Stimulated activated CD8-positive, alpha-beta memory T cell treated with anti-CD3 and anti-CD28 coated beads, Interleukin-15, amount 100 ng/mL, for 24 hours (primary cell): ENCODE data around the gene ORC2.
"Not testable (repeated sequence)": the region's sequence is repeated elsewhere in the genome, so short reads cannot be mapped to it uniquely, and the experiment has no call there.

ENCODE experiments used
- DNase-seq: peaks from one replicate; pipeline ENCODE4 v3.0.0-alpha.2; 2020; ENCODE audit warnings: low read depth

Gene ORC2

GRCh38 chr2:200963124-200963917, at the start of gene ORC2:
Gene ORC2, minus strand, starts transcription at chr2:200963660. Its CDS starts 5,537 bp downstream, at chr2:200958123.
- DNase-seq = peak; percentile 67

- no peak for DNase-seq
These were observed 44.9 kb upstream of the ORC2 start for GRCh38 chr2:201008296-201008829.

DNA sequence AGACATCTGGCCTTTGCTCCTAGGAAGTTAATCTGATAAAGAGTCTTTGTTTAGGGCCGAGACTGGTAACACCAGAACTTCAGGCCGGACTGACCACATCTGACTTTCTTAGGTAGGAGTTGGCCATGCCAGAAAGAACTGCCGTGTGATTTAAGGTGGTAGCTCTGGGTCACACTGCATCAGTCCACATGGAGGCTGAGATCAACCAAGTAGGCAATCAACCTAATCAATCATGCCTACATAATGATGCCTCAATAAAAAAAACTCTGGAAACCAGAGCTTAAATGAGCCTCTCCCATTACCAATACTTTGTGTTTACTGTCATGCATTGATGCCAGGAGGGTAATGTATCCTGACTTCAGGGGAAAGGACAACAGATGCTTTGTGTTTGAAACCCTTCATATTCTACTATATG, 44.1 kb upstream of the ORC2 start:
- DNase-seq = no peak

- no peak for DNase-seq
These were observed 43.2 kb upstream of the ORC2 start for GRCh38 chr2:201006704-201007103.

DNA sequence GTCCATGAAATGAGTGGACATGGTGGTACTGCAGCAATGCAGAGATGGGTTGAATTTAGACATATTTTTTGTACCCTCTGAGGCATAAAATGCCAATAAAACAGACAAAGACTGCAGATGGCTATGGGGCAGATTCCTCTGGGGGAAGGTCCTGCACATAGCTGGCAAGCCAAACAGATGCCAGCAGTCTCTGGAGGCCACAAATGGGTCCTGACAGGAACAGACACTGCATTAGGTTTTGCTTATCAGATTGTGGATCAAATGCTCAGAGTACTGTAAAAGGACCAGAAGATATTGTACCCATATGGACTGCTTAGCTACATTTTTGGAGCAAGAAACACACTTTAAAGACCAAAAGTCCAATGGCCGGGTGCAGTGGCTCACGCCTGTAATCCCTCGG, 40.9 kb upstream of the ORC2 start:
- no peak for DNase-seq

- DNase-seq = no peak
These were observed 29.6 kb upstream of the ORC2 start for GRCh38 chr2:200993097-200993496.

DNA sequence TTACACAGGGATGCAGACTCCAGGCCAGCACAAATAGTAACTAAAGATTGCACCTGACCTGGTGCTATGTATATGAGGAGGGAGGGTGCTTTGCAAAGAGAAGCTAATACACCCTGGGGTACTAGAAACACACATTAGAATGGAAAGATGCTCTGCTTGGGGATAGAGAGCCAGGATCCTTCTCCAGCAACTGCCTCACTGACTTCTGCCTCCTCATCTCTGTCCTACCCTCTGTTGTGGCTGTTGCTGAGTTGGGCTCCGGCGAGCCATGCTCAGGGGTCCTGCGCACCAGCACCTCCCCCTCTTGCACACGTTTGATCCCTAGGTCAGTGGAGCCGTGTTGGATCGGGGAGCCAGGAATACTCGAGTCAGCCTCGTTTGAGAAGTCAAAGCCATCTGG, 23.7 kb upstream of the ORC2 start:
- no peak for DNase-seq

DNA sequence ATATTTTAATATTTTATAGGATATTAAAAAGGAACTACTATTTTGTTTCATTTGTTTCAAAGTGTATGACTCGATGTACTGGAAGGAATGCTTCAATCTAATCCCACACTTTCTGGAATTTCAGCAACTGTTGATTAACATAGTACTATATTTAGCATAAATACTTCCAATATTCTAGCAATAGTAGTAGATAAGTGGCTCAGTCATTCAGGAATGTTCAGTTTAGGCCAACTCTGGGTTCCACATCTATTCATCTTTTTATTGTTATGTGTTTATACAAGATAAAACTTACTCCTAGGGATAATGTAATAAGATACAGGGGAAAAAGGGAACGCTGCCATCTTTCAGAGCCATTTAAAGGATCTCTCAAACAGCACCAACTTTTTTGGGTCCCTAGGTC, 22.3 kb upstream of the ORC2 start:
- no peak for DNase-seq

- DNase-seq = no peak
These were observed 13.2 kb upstream of the ORC2 start for GRCh38 chr2:200976710-200977109.

DNA sequence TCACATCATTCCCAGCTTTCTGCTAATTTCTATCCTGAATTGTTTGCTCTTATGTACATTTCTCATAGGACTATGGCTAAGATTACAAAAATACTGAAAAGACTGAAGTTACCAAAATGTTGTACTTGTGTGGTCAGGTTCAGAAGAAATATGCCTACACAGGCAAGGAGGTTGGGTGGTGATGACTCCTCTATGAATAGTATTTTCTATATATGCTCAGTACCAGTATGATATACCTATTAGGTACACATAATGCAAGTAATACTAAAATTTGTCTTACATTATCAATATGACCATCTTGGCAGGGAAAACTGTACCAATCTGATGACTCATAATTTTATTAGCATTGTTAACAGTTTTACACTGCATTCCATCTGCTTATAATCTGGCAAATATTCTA, 12.2 kb upstream of the ORC2 start:
- no peak for DNase-seq

GRCh38 chr2:200970057-200970456, 6.6 kb upstream of the ORC2 start:
- not testable (repeated sequence) for DNase-seq

- no peak for DNase-seq
These were observed 5.3 kb upstream of the ORC2 start for GRCh38 chr2:200968735-200969134.

- DNase-seq = no peak
These were observed 4.7 kb upstream of the ORC2 start for GRCh38 chr2:200968162-200968561.

DNA sequence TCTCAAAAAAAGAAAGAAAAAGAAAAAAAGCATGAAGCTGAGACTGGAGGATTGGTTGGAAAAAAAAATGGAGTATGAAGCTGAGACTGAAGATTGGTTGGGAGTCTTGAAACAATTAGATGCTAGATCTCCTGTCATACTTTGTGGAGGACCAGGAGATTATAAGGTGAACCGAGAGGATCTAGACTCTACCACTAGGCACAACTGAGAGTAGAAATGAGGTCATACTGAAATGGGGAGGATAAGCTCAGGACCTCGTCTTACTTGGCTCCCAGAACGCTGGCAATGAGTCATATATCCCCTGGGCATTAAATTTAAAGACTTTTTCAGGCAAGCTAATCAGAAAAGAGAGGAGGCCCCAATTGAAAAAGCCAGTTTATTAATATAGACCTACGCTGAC, 3.3 kb upstream of the ORC2 start:
- DNase-seq = no peak

- DNase-seq = no peak
These were observed 1.0 kb upstream of the ORC2 start for GRCh38 chr2:200964498-200964897.

- DNase-seq = not testable (repeated sequence)
These were observed 425 bp upstream of the ORC2 start for GRCh38 chr2:200963918-200964252.

DNA sequence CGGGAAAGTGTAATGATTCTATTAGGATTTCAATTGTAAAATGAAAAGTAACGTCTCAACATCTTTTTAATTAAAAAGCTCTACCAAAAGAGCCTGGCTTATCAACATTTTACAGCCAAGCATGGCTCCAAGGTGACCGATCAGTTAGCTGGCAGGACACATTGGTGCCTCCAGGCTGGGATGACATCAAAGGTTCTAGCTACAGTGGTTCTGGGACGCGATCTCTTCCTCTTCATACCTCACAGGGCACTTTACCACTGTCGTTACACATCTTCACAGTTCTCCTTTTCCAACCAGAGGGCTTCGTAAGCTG, 693 bp downstream of the ORC2 start:
- DNase-seq = no peak

DNA sequence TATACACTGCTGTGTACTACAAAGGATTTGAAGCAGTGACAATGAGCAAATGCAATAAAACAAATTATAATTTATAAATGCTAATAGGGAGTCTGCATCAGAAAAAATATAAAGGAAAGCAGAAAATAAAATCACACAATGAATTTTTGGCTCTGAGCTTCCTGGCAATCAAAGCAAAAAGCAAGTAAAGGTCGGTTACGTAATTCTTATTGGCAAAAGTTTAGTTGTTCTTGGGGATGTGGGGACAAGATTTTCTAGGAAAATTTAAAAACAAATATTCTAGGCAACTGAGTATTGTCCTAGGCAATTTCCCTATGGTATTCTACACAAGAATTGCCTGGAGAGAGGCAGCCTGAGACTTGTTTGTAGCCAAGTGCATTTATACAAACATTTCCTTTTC, 1.8 kb downstream of the ORC2 start:
- no peak for DNase-seq

- no peak for DNase-seq
These were observed 13.1 kb downstream of the ORC2 start for GRCh38 chr2:200950378-200950777.

GRCh38 chr2:200945395-200945729, 18.1 kb downstream of the ORC2 start:
- no peak for DNase-seq

GRCh38 chr2:200944467-200945394, 18.7 kb downstream of the ORC2 start:
- peak; percentile 19 for DNase-seq

DNA sequence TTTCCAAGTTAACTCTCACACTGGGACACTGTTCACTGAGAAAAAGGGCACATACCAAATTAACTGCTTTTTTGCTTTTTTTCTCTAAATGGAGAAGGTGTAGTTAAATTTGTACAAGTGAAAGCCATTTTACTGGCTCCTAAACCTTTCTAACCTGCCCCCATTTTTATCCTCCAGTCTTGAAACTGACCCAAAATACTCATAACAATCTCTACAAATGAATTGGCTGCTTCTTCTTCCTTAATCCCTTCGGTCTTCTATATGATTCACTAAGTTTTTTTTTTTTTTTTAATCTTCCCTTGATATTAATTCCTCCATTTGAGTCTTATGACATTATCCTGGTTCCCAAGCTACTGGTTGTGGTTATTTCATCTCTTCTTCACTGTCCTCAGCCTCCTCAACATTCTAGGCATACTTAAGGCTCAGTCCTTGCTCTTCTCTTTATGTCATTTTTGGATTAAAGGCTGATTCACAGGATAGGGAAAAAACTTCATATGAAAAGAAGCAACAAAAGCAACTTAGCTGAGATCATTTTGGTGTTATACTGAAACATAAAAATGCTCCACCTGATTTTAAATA, 19.8 kb downstream of the ORC2 start:
- no peak for DNase-seq

DNA sequence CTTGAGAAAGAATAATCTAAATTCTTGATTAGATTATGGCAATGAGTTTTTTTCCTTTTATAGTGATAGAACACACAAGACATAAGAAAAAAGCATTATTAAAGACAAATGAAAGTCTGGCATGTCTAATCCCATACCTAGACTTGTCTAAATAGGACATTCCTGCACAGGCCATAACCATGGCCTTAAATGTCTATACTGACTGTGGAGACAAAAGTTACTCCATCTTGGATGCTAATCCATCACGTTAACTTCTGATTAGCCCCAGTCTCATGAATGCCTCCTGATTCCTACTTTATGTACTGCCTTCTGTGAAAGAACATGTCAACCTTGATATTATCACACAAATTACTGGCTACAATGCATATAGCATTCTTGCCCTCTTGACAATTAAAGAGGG, 23.6 kb downstream of the ORC2 start:
- DNase-seq = no peak
